HG03439 (cell line): Measurements from ENCODE around the gene PLA2G3.
"Not testable (repeated sequence)": the region's sequence is repeated elsewhere in the genome, so short reads cannot be mapped to it uniquely, and the experiment has no call there.

Source experiments
- ATAC-seq: cut with Tn5 transposase; IDR thresholded peaks from one replicate; pipeline ENCODE4 v1.9.1; 2021; ENCODE audit warnings: mild to moderate bottlenecking, moderate library complexity; ENCODE audit not compliant: unreplicated experiment

PLA2G3 gene

GRCh38 chr22:31102441-31103081 is 37.7 kb downstream of the PLA2G3 start:
- ATAC-seq, result no peak

- ATAC-seq, result no peak
Observed at GRCh38 chr22:31100762-31101525, 39.4 kb downstream of the PLA2G3 start.

GRCh38 chr22:31099841-31100761 is 40.2 kb downstream of the PLA2G3 start:
- ATAC-seq, result no peak

GRCh38 chr22:31099386-31099785 is 40.9 kb downstream of the PLA2G3 start:
- no peak for ATAC-seq

- no peak for ATAC-seq
Observed at GRCh38 chr22:31098632-31099110, 41.6 kb downstream of the PLA2G3 start.

GRCh38 chr22:31097941-31098631 is 42.2 kb downstream of the PLA2G3 start:
- no peak for ATAC-seq

- not testable (repeated sequence) for ATAC-seq
Observed at GRCh38 chr22:31097539-31097938, 42.8 kb downstream of the PLA2G3 start.

- no peak for ATAC-seq
Observed at GRCh38 chr22:31096657-31097279, 43.5 kb downstream of the PLA2G3 start.

- ATAC-seq, result no peak
Observed at GRCh38 chr22:31095637-31096249, 44.6 kb downstream of the PLA2G3 start.

GRCh38 chr22:31094741-31095140 is 45.6 kb downstream of the PLA2G3 start:
- ATAC-seq, result no peak

- no peak for ATAC-seq
Observed at GRCh38 chr22:31094021-31094551, 46.2 kb downstream of the PLA2G3 start.

- ATAC-seq, result no peak
Observed at GRCh38 chr22:31093086-31093850, 47.0 kb downstream of the PLA2G3 start.

- ATAC-seq, result no peak
Observed at GRCh38 chr22:31092161-31092560, 48.1 kb downstream of the PLA2G3 start.

- ATAC-seq, result no peak
Observed at GRCh38 chr22:31091106-31091975, 49.0 kb downstream of the PLA2G3 start.

GRCh38 chr22:31090217-31091085 is 49.9 kb downstream of the PLA2G3 start:
- ATAC-seq, result no peak

- no peak for ATAC-seq
Observed at GRCh38 chr22:31089160-31090100, 50.9 kb downstream of the PLA2G3 start.
